B cell (primary cell): ENCODE measurements around the gene SAMD1. TPM values are rescaled to one million over a fixed set of nuclear protein-coding genes. Genes with fewer than 3 reads are reported as not detected.

Experiments
- ATAC-seq: fragments of 200-7000 bp; cut with Tn5 transposase; one replicate; pipeline ENCODE4 v1.10.0; 2021; ENCODE audit warnings: low read depth, mild to moderate bottlenecking, moderate number of reproducible peaks, moderate library complexity
- CTCF ChIA-PET: fragments of 350-600 bp; sonication (Branson Sonifier 250); formaldehyde crosslinking; loops from one replicate; lab custom pipeline; 2021; ENCODE audit warnings: antibody characterized with exemption, inconsistent platforms; lab: Charles Lee
- POLR2A ChIA-PET: fragments of 350-600 bp; sonication (Branson Sonifier 250); formaldehyde crosslinking; loops from one replicate; lab custom pipeline; 2021; ENCODE audit warnings: antibody characterized with exemption; lab: Charles Lee
- DNase-seq: peaks from one replicate; pipeline ENCODE4 v3.0.0; 2013
- H2AFZ ChIP-seq: 2 replicates; pipeline ENCODE4 v1.6.1; 2012; ENCODE audit warnings: mild to moderate bottlenecking, low read depth, low read length; ENCODE audit not compliant: insufficient read depth, poor library complexity, severe bottlenecking
- H3K27ac ChIP-seq, 2 donors: 1 replicate in 1 of 2; 2 replicates in 1 of 2; pipeline ENCODE4 v1.5.1; 2012 to 2013; ENCODE audit warnings: low read length in 2 of 2, mild to moderate bottlenecking in 2 of 2, moderate library complexity in 1 of 2
- H3K27me3 ChIP-seq, 4 experiments: fragments of 200-600 bp in 1 of 4; sonication (generic) in 1 of 4; replicated peaks in 1 of 4; 1 replicate in 2 of 4; 2 replicates in 2 of 4; pipeline versions ENCODE4 v1.6.1 to v1.7.0; 2013 to 2016; ENCODE audit warnings: low read length in 3 of 4, mild to moderate bottlenecking in 2 of 4, mixed read lengths in 1 of 4, moderate library complexity in 1 of 4; ENCODE audit not compliant: insufficient read depth in 4 of 4, control insufficient read depth in 3 of 4; ENCODE audit errors: control extremely low read depth in 1 of 4
- H3K36me3 ChIP-seq, 2 experiments: replicated peaks in 1 of 2; 1 replicate in 1 of 2; 2 replicates in 1 of 2; pipeline versions ENCODE4 v1.6.1 to v1.7.1; 2013; ENCODE audit warnings: low read length in 1 of 2; ENCODE audit not compliant: insufficient read depth in 2 of 2, control insufficient read depth in 1 of 2; ENCODE audit errors: control extremely low read depth in 1 of 2, extremely low read depth in 1 of 2
- H3K4me1 ChIP-seq, 2 donors: fragments of 200-600 bp in 1 of 2; sonication (generic) in 1 of 2; 1 replicate in 1 of 2; 2 replicates in 1 of 2; pipeline versions ENCODE4 v1.5.1 to v1.6.1; 2013 to 2017; ENCODE audit warnings: low read length in 2 of 2; ENCODE audit not compliant: control insufficient read depth in 2 of 2, insufficient read depth in 2 of 2
- H3K4me2 ChIP-seq: replicated peaks from 2 replicates; pipeline ENCODE3; 2012; ENCODE audit warnings: mild to moderate bottlenecking, low read depth, low read length; ENCODE audit not compliant: poor library complexity, severe bottlenecking
- H3K4me3 ChIP-seq, 5 experiments: fragments of 200-600 bp in 1 of 5; sonication (generic) in 1 of 5; 1 replicate in 3 of 5; 2 replicates in 2 of 5; pipeline versions ENCODE4 v1.5.1 to v1.7.0; 2011 to 2016; ENCODE audit warnings: low read length in 4 of 5, mild to moderate bottlenecking in 4 of 5, low read depth in 2 of 5, control low read depth in 1 of 5, moderate library complexity in 1 of 5; ENCODE audit not compliant: insufficient read depth in 1 of 5; ENCODE audit errors: control extremely low read depth in 1 of 5, extremely low read depth in 1 of 5
- H3K79me2 ChIP-seq: fragments of 200-600 bp; sonication (generic); one replicate; pipeline ENCODE4 v1.6.0; 2016; ENCODE audit warnings: low read length; ENCODE audit not compliant: control insufficient read depth, insufficient read depth
- H3K9ac ChIP-seq: fragments of 200-600 bp; sonication (generic); 2 replicates; pipeline ENCODE4 v1.6.1; 2017; ENCODE audit warnings: mild to moderate bottlenecking, low read length, moderate library complexity
- H3K9me3 ChIP-seq, 3 donors: one replicate each; pipeline versions ENCODE4 v1.6.1 to v1.7.1; 2013; ENCODE audit warnings: low read length in 2 of 3; ENCODE audit not compliant: control insufficient read depth in 2 of 3, insufficient read depth in 1 of 3; ENCODE audit errors: control extremely low read depth in 1 of 3
- H4K20me1 ChIP-seq: 2 replicates; pipeline ENCODE4 v1.6.0; 2012; ENCODE audit warnings: mild to moderate bottlenecking, low read length; ENCODE audit not compliant: insufficient read depth, control insufficient read depth, poor library complexity, severe bottlenecking
- H3K27ac Mint-ChIP-seq: one replicate; pipeline ENCODE4 v1.8.0; 2021; ENCODE audit warnings: mixed read lengths
- H3K27me3 Mint-ChIP-seq: one replicate; pipeline ENCODE4 v1.8.0; 2021; ENCODE audit warnings: mixed read lengths
- H3K4me1 Mint-ChIP-seq: one replicate; pipeline ENCODE4 v1.8.0; 2021; ENCODE audit warnings: mixed read lengths
- H3K4me3 Mint-ChIP-seq: one replicate; pipeline ENCODE4 v1.8.0; 2021; ENCODE audit warnings: mixed read lengths
- H3K9me3 Mint-ChIP-seq: one replicate; pipeline ENCODE4 v1.8.0; 2022; ENCODE audit warnings: mixed read lengths; ENCODE audit not compliant: insufficient read depth
- CTCF ChIP-seq: fragments of 200-600 bp; IDR thresholded peaks from one replicate; pipeline ENCODE4 v1.8.0; 2022; ENCODE audit warnings: antibody characterized with exemption, mild to moderate bottlenecking
- EZH2 ChIP-seq: IDR thresholded peaks from 2 replicates; pipeline ENCODE4 v1.6.1; 2012; ENCODE audit warnings: borderline replicate concordance, low read depth, mild to moderate bottlenecking, moderate library complexity, low read length; ENCODE audit not compliant: insufficient read depth, poor library complexity, severe bottlenecking
- WGBS: methylation state at CpG from one replicate; pipeline ENCODE4 v1.1.5; 2013; ENCODE audit warnings: missing lambda C conversion rate; ENCODE audit not compliant: insufficient coverage; 5-methylcytosine and 5-hydroxymethylcytosine counted together
- intact Hi-C: fragments of 100-400 bp; cut with micrococcal nuclease; formaldehyde crosslinking; loops from one replicate; pipeline ENCODE4 v1.10.0; 2022
- polyA plus RNA-seq: library from polyadenylated mRNA; depleted of rRNA; stranded (reverse); fragments of >200 nt; gene quantifications from 2 replicates; pipeline ENCODE4 v1.2.3, GENCODE V29; 2012
- total RNA-seq, 2 donors: library from RNA; stranded (reverse); fragments of 120-200 nt in 1 of 2; gene quantifications; 1 replicate in 1 of 2; 2 replicates in 1 of 2; pipeline versions ENCODE4 v1.2.3 to v1.2.4, GENCODE V29; 2013 to 2022

Gene SAMD1
- total and polyA plus RNA-seq, 2 donors (not counting 1 experiment from before 2014, with no cell fraction given): 17.4 to 39.2 TPM

- 2% methylated on average over 7 of the region's 15 CpGs for WGBS
Observed at GRCh38 chr19:14091813-14092462, 1.4 kb upstream of the SAMD1 start.

More at GRCh38 chr19:14091813-14092462, 1.4 kb upstream of the SAMD1 start:
- peak overlapping the region; percentile 69 to 87 for H3K27ac ChIP-seq
- DNase-seq: no peak
- H3K4me1 ChIP-seq: peaks cover 11 to 18% of the 10 kb centered on the region in 2 donors
- ChIA-PET POLR2A (interaction anchor here (0.7 to 1.5 kb wide), 4 partner anchors 10 to 554 kb away, joined by 3 to 6 read pairs (median 4); partner anchors contain the start of genes ASF1B and PRKACA), CTCF (interaction anchor here (0.6 to 1.6 kb wide), 6 partner anchors 11 to 1158 kb away, joined by 3 to 13 read pairs (median 4); partner anchors contain the start of gene ASF1B)
- intact Hi-C loops: loop anchor here (1.0 to 10.0 kb wide), 5 partner anchors 11 to 817 kb away; partner anchors contain the start of genes ASF1B and PRKACA
- H2AFZ ChIP-seq: peak overlapping the region; percentile 90
- peak overlapping the region; percentile 81 to 89 (median 82) for H3K4me3 ChIP-seq
- H3K27ac Mint-ChIP-seq: peak overlapping the region; percentile 99
- peaks cover 8% of the 10 kb centered on the region for H3K9me3 Mint-ChIP-seq
- H3K36me3 ChIP-seq: peaks cover 0 to 6% of the 10 kb centered on the region in 2 experiments
- no peak for ATAC-seq
- peak overlapping the region; percentile 94 for H3K4me2 ChIP-seq
- no peak for TF ChIP-seq CTCF
- TF ChIP-seq EZH2: no peak
- H3K9ac ChIP-seq: peak overlapping the region; percentile 81
- no peaks in the 10 kb centered on the region for H3K79me2 ChIP-seq
- no peaks in the 10 kb centered on the region for H3K27me3 ChIP-seq
- H4K20me1 ChIP-seq: peaks cover 11% of the 10 kb centered on the region
- H3K4me1 Mint-ChIP-seq: peaks cover 15% of the 10 kb centered on the region
- H3K4me3 Mint-ChIP-seq: peak overlapping the region; percentile 100
- H3K27me3 Mint-ChIP-seq: no peaks in the 10 kb centered on the region
- peaks cover 2 to 9% (median 8%) of the 10 kb centered on the region in 3 donors for H3K9me3 ChIP-seq
